ENCODE results near the gene NPHP4. TPM values are rescaled to one million over a fixed set of nuclear protein-coding genes. Genes with fewer than 3 reads are reported as not detected.

NPHP4 gene
- total RNA-seq, 6 experiments from 2014 or later: 1.5 to 6.0 (median 2.0) TPM

DNA sequence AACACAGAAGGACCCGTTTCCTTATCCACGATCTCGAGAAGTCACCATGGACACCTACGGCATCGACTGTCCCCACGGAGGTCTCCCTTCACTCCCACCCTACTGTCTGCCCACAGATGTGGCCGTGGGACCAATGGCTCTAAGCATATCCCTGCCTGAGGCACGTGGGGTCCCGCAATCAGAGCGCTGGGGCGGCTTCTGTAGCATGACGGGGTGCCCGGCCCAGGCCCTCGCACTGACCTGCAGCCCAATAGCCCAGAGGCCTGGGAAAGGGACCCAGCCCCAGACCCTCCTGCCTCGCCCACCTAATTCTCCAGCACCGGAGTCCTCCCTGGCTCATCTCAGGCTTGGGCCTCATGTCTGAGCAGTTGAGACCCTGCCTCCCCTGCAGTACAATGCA, 132.5 kb downstream of the NPHP4 start:
- no peaks in the 10 kb centered on the region for H3K36me3 ChIP-seq
- no peaks in the 10 kb centered on the region for H3K4me1 ChIP-seq
- intact Hi-C loops (cut with DNase I): no loop called here
- no peaks in the 10 kb centered on the region for H3K27me3 ChIP-seq
- H3K4me3 ChIP-seq: no peak overlapping the region
- TF ChIP-seq, protein P1, sequence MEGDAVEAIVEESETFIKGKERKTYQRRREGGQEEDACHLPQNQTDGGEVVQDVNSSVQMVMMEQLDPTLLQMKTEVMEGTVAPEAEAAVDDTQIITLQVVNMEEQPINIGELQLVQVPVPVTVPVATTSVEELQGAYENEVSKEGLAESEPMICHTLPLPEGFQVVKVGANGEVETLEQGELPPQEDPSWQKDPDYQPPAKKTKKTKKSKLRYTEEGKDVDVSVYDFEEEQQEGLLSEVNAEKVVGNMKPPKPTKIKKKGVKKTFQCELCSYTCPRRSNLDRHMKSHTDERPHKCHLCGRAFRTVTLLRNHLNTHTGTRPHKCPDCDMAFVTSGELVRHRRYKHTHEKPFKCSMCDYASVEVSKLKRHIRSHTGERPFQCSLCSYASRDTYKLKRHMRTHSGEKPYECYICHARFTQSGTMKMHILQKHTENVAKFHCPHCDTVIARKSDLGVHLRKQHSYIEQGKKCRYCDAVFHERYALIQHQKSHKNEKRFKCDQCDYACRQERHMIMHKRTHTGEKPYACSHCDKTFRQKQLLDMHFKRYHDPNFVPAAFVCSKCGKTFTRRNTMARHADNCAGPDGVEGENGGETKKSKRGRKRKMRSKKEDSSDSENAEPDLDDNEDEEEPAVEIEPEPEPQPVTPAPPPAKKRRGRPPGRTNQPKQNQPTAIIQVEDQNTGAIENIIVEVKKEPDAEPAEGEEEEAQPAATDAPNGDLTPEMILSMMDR (IDR thresholded peaks at IDR 0.05): no peak
- TF ChIP-seq POLR2A (IDR thresholded peaks at IDR 0.05): no peak
- ATAC-seq (no peak), DNase-seq (no peak)
- H3K27ac ChIP-seq: no peak overlapping the region
- H3K9me3 ChIP-seq: no peaks in the 10 kb centered on the region
- 86% methylated on average over 4 of the region's 16 CpGs for WGBS (ENCODE audit: insufficient coverage, low coverage, low lambda C conversion rate, missing lambda C conversion rate)

DNA sequence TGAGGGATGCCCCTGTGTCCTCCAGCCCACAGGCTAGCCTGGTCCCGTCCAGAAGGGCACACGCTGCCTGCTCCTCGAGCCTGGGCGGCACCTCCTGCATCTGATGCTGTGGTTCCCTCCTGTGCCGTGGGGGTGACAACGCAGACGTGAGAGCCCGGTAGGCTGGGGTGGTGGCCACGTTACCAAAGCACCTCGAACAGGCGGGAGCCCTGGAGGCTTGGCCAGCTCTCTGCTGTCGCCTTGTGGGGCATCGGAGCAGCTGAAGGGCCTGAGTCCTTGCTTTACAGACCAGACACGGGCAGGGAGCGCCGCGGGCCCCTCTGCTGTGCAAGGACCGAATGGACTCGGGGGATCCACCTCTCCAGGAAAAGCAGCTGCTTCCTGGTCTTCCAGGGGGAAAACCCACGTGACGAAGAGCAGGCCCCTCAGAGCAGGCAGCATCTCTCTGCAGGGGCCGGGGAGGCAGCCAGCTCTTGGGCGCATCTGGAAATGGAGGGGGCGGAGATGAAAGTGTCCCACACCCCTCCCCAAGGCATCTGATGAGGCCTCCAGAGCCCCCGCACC, 133.3 kb downstream of the NPHP4 start:
- H3K36me3 ChIP-seq: no peaks in the 10 kb centered on the region
- WGBS (ENCODE audit: insufficient coverage, low coverage, low lambda C conversion rate, missing lambda C conversion rate): no CpG with 5 or more reads among the region's 25 CpGs
- ATAC-seq: no peak
- no peaks in the 10 kb centered on the region for H3K27me3 ChIP-seq
- no peaks in the 10 kb centered on the region for H3K9me3 ChIP-seq
- no peak overlapping the region for H3K27ac ChIP-seq
- no peak for DNase-seq
- TF ChIP-seq, protein P1 (IDR thresholded peaks at IDR 0.05): no peak
- TF ChIP-seq POLR2A (IDR thresholded peaks at IDR 0.05): no peak
- no peak overlapping the region for H3K4me3 ChIP-seq
- H3K4me1 ChIP-seq: no peaks in the 10 kb centered on the region
- intact Hi-C loops (cut with DNase I): no loop called here

DNA sequence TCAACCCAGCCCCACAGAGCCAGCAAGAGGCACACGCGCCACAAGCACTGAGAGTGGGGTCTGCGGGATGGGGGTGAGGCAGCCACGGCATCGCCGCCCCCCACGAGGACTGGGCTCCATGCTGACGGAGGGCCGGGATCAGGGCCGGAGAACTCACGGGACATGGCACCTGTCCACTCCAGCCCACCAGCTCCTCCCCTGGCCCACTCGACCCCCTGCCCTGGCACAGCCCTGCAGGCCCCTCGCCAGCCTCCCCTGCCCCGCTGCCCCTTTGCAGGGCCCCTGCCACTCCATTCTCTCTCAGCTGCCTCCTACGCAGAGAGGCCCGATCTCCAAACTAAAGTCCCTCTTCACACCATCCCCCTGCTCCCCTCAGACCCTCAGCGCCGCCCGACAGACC, 134.0 kb downstream of the NPHP4 start:
- Histone ChIP-seq H3K9me3 (no peaks in the 10 kb centered on the region), H3K27ac (no peak overlapping the region), H3K4me1 (no peaks in the 10 kb centered on the region), H3K4me3 (no peak overlapping the region), H3K36me3 (no peaks in the 10 kb centered on the region), H3K27me3 (no peaks in the 10 kb centered on the region)
- TF ChIP-seq, protein P1 (IDR thresholded peaks at IDR 0.05): no peak
- TF ChIP-seq POLR2A (IDR thresholded peaks at IDR 0.05): no peak
- DNase-seq (no peak), ATAC-seq (no peak)
- intact Hi-C loops (cut with DNase I): no loop called here
- WGBS (ENCODE audit: insufficient coverage, low coverage, low lambda C conversion rate, missing lambda C conversion rate): 73% methylated on average over 5 of the region's 19 CpGs

DNA sequence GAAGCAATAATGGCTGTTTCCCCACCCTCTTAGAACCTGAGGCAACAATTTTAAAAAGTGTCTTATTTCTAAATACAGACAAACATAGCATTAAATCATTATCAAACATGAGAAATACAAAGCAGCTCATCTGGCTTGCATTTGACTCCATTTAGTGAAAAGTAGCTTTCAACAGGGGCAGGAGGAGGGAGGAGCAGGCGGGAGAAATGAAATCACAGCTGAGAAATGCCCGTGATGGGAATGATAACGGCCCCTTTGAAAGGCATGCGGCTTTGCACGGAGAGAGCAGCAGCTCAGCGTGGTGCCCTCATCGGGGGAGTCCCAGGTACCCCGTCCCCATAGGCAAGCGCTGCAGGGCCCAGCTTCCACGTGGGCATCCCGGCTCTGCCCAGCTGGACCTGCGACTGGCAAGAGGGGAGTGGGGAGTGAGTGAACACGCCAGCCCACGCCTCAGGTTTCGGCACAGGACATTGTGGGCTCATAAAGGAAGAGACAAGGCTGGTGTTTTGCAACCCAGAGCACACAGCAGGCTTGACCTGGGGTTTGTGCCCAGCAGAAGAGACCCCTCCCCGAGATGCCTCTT, 134.6 kb downstream of the NPHP4 start:
- DNase-seq (no peak), ATAC-seq (no peak)
- intact Hi-C loops (cut with DNase I): no loop called here
- no peaks in the 10 kb centered on the region for H3K9me3 ChIP-seq
- 46% methylated on average over 5 of the region's 16 CpGs for WGBS (ENCODE audit: insufficient coverage, low coverage, low lambda C conversion rate, missing lambda C conversion rate)
- TF ChIP-seq, protein P1 (IDR thresholded peaks at IDR 0.05): no peak
- TF ChIP-seq POLR2A (IDR thresholded peaks at IDR 0.05): no peak
- H3K4me3 ChIP-seq: no peak overlapping the region
- no peaks in the 10 kb centered on the region for H3K27me3 ChIP-seq
- no peaks in the 10 kb centered on the region for H3K4me1 ChIP-seq
- H3K36me3 ChIP-seq: no peaks in the 10 kb centered on the region
- no peak overlapping the region for H3K27ac ChIP-seq

All from right lobe of liver (tissue), 6 donors.